ES-I3 (cell line): ENCODE results near the gene RINL.
A peak's percentile ranks its signal among the peaks of the same experiment; 100 is the strongest.

Source experiments
- H3K36me3 ChIP-seq: 2 replicates; pipeline ENCODE4 v1.6.1; 2013; ENCODE audit warnings: mild to moderate bottlenecking, low read length, control low read depth, moderate library complexity; ENCODE audit not compliant: insufficient read depth
- H3K4me1 ChIP-seq: 2 replicates; pipeline ENCODE4 v1.6.1; 2013; ENCODE audit warnings: mild to moderate bottlenecking, control low read depth, low read length; ENCODE audit not compliant: insufficient read depth
- H3K9ac ChIP-seq: 2 replicates; pipeline ENCODE4 v1.6.1; 2013; ENCODE audit warnings: low read depth, mild to moderate bottlenecking, low read length, moderate library complexity
- H3K9me3 ChIP-seq: 2 replicates; pipeline ENCODE4 v1.6.1; 2013; ENCODE audit warnings: mild to moderate bottlenecking, low read length, moderate library complexity; ENCODE audit not compliant: control insufficient read depth, insufficient read depth

RINL gene

GRCh38 chr19:38912600-38913514, 34.8 kb upstream of the RINL start:
- no peaks in the 10 kb centered on the region for H3K9me3 ChIP-seq
- H3K9ac ChIP-seq: no peak overlapping the region
- H3K36me3 ChIP-seq: no peaks in the 10 kb centered on the region
- peaks cover 3% of the 10 kb centered on the region; the same call in 1 of the 2 replicates for H3K4me1 ChIP-seq

GRCh38 chr19:38911388-38912001, 33.4 kb upstream of the RINL start:
- H3K36me3 ChIP-seq: no peaks in the 10 kb centered on the region
- H3K9me3 ChIP-seq: no peaks in the 10 kb centered on the region
- peaks cover 3% of the 10 kb centered on the region; the same call in 1 of the 2 replicates for H3K4me1 ChIP-seq
- no peak overlapping the region for H3K9ac ChIP-seq

- Histone ChIP-seq H3K4me1 (peaks cover 3% of the 10 kb centered on the region; the same call in 1 of the 2 replicates), H3K36me3 (no peaks in the 10 kb centered on the region), H3K9me3 (no peaks in the 10 kb centered on the region), H3K9ac (no peak overlapping the region)
These were observed 32.4 kb upstream of the RINL start for GRCh38 chr19:38910488-38910887.

- no peaks in the 10 kb centered on the region for H3K36me3 ChIP-seq
- H3K9me3 ChIP-seq: no peaks in the 10 kb centered on the region
- no peak overlapping the region for H3K9ac ChIP-seq
- peaks cover 3% of the 10 kb centered on the region; the same call in 1 of the 2 replicates for H3K4me1 ChIP-seq
These were observed 30.8 kb upstream of the RINL start for GRCh38 chr19:38908911-38909310.

- Histone ChIP-seq H3K4me1 (peaks cover 3% of the 10 kb centered on the region; the same call in 1 of the 2 replicates), H3K36me3 (no peaks in the 10 kb centered on the region), H3K9me3 (no peaks in the 10 kb centered on the region), H3K9ac (no peak overlapping the region)
These were observed 29.6 kb upstream of the RINL start for GRCh38 chr19:38907670-38908069.

- Histone ChIP-seq H3K4me1 (peaks cover 3% of the 10 kb centered on the region; the same call in 1 of the 2 replicates), H3K36me3 (no peaks in the 10 kb centered on the region), H3K9me3 (no peaks in the 10 kb centered on the region), H3K9ac (no peak overlapping the region)
These were observed 29.2 kb upstream of the RINL start for GRCh38 chr19:38907227-38907626.

GRCh38 chr19:38905620-38906019, 27.5 kb upstream of the RINL start:
- Histone ChIP-seq H3K4me1 (peaks cover 3% of the 10 kb centered on the region; the same call in 1 of the 2 replicates), H3K9ac (no peak overlapping the region), H3K36me3 (no peaks in the 10 kb centered on the region), H3K9me3 (no peaks in the 10 kb centered on the region)

GRCh38 chr19:38904581-38905539, 26.8 kb upstream of the RINL start:
- Histone ChIP-seq H3K9me3 (no peaks in the 10 kb centered on the region), H3K36me3 (no peaks in the 10 kb centered on the region), H3K4me1 (peaks cover 3% of the 10 kb centered on the region; the same call in 1 of the 2 replicates), H3K9ac (no peak overlapping the region)

GRCh38 chr19:38901683-38902082, 23.6 kb upstream of the RINL start:
- no peak overlapping the region for H3K9ac ChIP-seq

GRCh38 chr19:38900743-38901190, 22.7 kb upstream of the RINL start:
- no peaks in the 10 kb centered on the region for H3K36me3 ChIP-seq
- peak overlapping the region; percentile 78; the same call in 1 of the 2 replicates for H3K9ac ChIP-seq
- 0 out of 2 replicates have a peak, but pooled peaks cover 5% of the 10 kb centered on the region for H3K4me1 ChIP-seq
- no peaks in the 10 kb centered on the region for H3K9me3 ChIP-seq

More at GRCh38 chr19:38901683-38902082, 23.6 kb upstream of the RINL start:
- Histone ChIP-seq H3K36me3 (no peaks in the 10 kb centered on the region), H3K4me1 (0 out of 2 replicates have a peak, but pooled peaks cover 5% of the 10 kb centered on the region), H3K9me3 (no peaks in the 10 kb centered on the region)

GRCh38 chr19:38900202-38900629, 22.1 kb upstream of the RINL start:
- Histone ChIP-seq H3K9me3 (no peaks in the 10 kb centered on the region), H3K36me3 (no peaks in the 10 kb centered on the region), H3K4me1 (0 out of 2 replicates have a peak, but pooled peaks cover 5% of the 10 kb centered on the region), H3K9ac (peak overlapping the region; percentile 78)

GRCh38 chr19:38899447-38900201, 21.5 kb upstream of the RINL start, which contains the start of the genes NFKBIB and SIRT2:
Gene NFKBIB (plus strand): TSS chr19:38899969. CDS start chr19:38900033, 64 bp downstream.
Gene SIRT2 (minus strand): TSS chr19:38899618. CDS start chr19:38899521, 97 bp downstream.
- H3K9ac ChIP-seq: peak within 1 kb of the TSS; percentile 78
- no peaks in the 10 kb centered on the region for H3K9me3 ChIP-seq
- H3K36me3 ChIP-seq: no peaks in the 10 kb centered on the region
- H3K4me1 ChIP-seq: 0 out of 2 replicates have a peak, but pooled peaks cover 5% of the 10 kb centered on the region
